ENCODE measurements around the gene PRKCB.

PRKCB gene

GRCh38 chr16:24053099-24053946 lies 217.5 kb downstream of the PRKCB start:
- Histone ChIP-seq H3K4me3 (ENCODE audit: low read length) (no peak overlapping the region), H3K27me3 (ENCODE audit: insufficient read depth, low read length) (no peaks in the 10 kb centered on the region), H3K9me3 (ENCODE audit: low read length) (no peaks in the 10 kb centered on the region), H3K36me3 (ENCODE audit: insufficient read depth, low read length) (no peaks in the 10 kb centered on the region), H2AFZ (ENCODE audit: low read depth, low read length) (no peak overlapping the region), H3K4me1 (ENCODE audit: insufficient read depth, low read length) (peaks cover 18% of the 10 kb centered on the region)

GRCh38 chr16:24054741-24055491 lies 219.1 kb downstream of the PRKCB start:
- Histone ChIP-seq H3K4me1 (ENCODE audit: insufficient read depth, low read length) (peaks cover 18% of the 10 kb centered on the region), H3K4me3 (ENCODE audit: low read length) (peak overlapping the region; percentile 14), H3K9me3 (ENCODE audit: low read length) (no peaks in the 10 kb centered on the region), H3K36me3 (ENCODE audit: insufficient read depth, low read length) (no peaks in the 10 kb centered on the region), H2AFZ (ENCODE audit: low read depth, low read length) (peak overlapping the region; percentile 7), H3K27me3 (ENCODE audit: insufficient read depth, low read length) (no peaks in the 10 kb centered on the region)

- H3K27me3 ChIP-seq (ENCODE audit: insufficient read depth, low read length) = no peaks in the 10 kb centered on the region
- H3K9me3 ChIP-seq (ENCODE audit: low read length) = no peaks in the 10 kb centered on the region
- H3K4me1 ChIP-seq (ENCODE audit: insufficient read depth, low read length) = no peaks in the 10 kb centered on the region
- no peaks in the 10 kb centered on the region for H3K36me3 ChIP-seq (ENCODE audit: insufficient read depth, low read length)
- H2AFZ ChIP-seq (ENCODE audit: low read depth, low read length) = no peak overlapping the region
- no peak overlapping the region for H3K4me3 ChIP-seq (ENCODE audit: low read length)
These were observed 226.6 kb downstream of the PRKCB start for GRCh38 chr16:24062270-24062817.

DNA sequence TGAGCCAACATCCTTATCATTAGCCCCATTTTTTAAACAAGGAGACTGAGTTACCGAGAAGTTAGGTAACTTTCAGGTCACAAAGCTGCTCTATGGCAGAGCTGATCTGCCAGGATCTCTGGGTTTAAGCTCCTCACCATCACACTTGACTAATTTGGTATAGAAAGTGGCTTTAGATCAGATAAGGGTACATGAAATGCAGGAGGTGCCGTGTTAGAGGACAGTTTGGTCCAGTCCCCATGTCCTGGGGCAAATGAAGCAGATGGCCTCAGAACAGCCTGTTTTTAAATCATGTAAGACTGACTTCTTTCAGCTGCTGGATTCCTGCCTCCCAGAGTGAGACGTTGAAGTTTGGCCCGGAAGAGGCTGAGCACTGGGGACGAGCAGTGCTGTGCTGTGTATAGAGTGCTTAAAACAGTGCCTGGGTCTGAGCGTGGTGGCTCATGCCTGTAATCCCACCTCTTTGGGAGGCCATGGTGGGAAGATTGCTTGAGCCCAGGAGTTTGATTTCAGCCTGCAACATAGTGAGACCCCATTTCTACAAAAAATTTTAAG lies 233.3 kb downstream of the PRKCB start:
- H3K36me3 ChIP-seq (ENCODE audit: insufficient read depth, low read length) = no peaks in the 10 kb centered on the region
- no peak overlapping the region for H2AFZ ChIP-seq (ENCODE audit: low read depth, low read length)
- no peaks in the 10 kb centered on the region for H3K27me3 ChIP-seq (ENCODE audit: insufficient read depth, low read length)
- H3K9me3 ChIP-seq (ENCODE audit: low read length) = no peaks in the 10 kb centered on the region
- no peaks in the 10 kb centered on the region for H3K4me1 ChIP-seq (ENCODE audit: insufficient read depth, low read length)
- no peak overlapping the region for H3K4me3 ChIP-seq (ENCODE audit: low read length)

- Histone ChIP-seq H3K36me3 (ENCODE audit: insufficient read depth, low read length) (no peaks in the 10 kb centered on the region), H3K9me3 (ENCODE audit: low read length) (no peaks in the 10 kb centered on the region), H3K27me3 (ENCODE audit: insufficient read depth, low read length) (no peaks in the 10 kb centered on the region), H3K4me3 (ENCODE audit: low read length) (no peak overlapping the region), H3K4me1 (ENCODE audit: insufficient read depth, low read length) (no peaks in the 10 kb centered on the region), H2AFZ (ENCODE audit: low read depth, low read length) (no peak overlapping the region)
These were observed 235.1 kb downstream of the PRKCB start for GRCh38 chr16:24070851-24071250.

- Histone ChIP-seq H3K4me1 (ENCODE audit: insufficient read depth, low read length) (no peaks in the 10 kb centered on the region), H3K36me3 (ENCODE audit: insufficient read depth, low read length) (no peaks in the 10 kb centered on the region), H3K4me3 (ENCODE audit: low read length) (no peak overlapping the region), H2AFZ (ENCODE audit: low read depth, low read length) (no peak overlapping the region), H3K27me3 (ENCODE audit: insufficient read depth, low read length) (no peaks in the 10 kb centered on the region), H3K9me3 (ENCODE audit: low read length) (no peaks in the 10 kb centered on the region)
These were observed 236.0 kb downstream of the PRKCB start for GRCh38 chr16:24071666-24072360.

- Histone ChIP-seq H3K9me3 (ENCODE audit: low read length) (no peaks in the 10 kb centered on the region), H2AFZ (ENCODE audit: low read depth, low read length) (no peak overlapping the region), H3K4me3 (ENCODE audit: low read length) (no peak overlapping the region), H3K27me3 (ENCODE audit: insufficient read depth, low read length) (no peaks in the 10 kb centered on the region), H3K4me1 (ENCODE audit: insufficient read depth, low read length) (no peaks in the 10 kb centered on the region), H3K36me3 (ENCODE audit: insufficient read depth, low read length) (no peaks in the 10 kb centered on the region)
These were observed 237.5 kb downstream of the PRKCB start for GRCh38 chr16:24073321-24073720.

DNA sequence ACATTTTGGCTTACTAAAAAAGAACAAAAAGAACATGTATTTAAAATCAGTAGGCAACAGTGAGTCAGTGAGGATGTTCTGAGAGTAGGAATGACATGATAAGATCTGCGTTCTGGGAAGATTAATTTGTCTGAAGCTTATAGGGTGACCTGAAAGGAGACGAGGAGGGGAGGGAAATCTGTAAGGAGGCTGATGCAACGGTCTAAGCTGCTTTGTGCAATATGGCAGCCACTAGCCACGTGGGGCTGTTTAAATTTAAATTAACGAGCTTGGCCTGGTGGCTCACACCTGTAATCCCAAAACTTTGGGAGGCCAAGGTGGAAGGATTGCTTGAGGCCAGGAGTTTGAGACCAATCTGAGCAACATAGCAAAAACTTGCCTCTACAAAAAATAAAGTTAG lies 238.8 kb downstream of the PRKCB start:
- no peak overlapping the region for H3K4me3 ChIP-seq (ENCODE audit: low read length)
- no peak overlapping the region for H2AFZ ChIP-seq (ENCODE audit: low read depth, low read length)
- no peaks in the 10 kb centered on the region for H3K4me1 ChIP-seq (ENCODE audit: insufficient read depth, low read length)
- H3K36me3 ChIP-seq (ENCODE audit: insufficient read depth, low read length) = no peaks in the 10 kb centered on the region
- no peaks in the 10 kb centered on the region for H3K9me3 ChIP-seq (ENCODE audit: low read length)
- H3K27me3 ChIP-seq (ENCODE audit: insufficient read depth, low read length) = no peaks in the 10 kb centered on the region

DNA sequence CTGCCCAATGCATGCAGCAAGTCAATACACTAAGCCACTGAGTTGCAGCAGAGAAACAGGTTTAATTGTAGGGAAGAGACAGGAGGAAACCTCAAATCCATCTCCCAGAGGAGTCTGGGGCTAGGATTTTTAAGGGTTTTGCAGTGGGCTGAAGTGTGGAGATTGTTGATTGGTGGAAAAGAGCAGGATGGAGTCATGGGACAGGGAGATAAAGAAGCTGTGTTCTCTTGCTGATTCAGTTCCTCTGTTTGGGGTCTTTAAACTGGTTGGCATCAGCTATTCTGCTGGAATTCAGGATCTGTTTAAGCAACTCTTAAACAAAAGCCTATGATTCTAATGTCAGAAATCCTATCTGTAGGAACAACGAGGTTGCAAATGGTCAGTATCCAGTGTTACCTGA lies 239.5 kb downstream of the PRKCB start:
- no peaks in the 10 kb centered on the region for H3K4me1 ChIP-seq (ENCODE audit: insufficient read depth, low read length)

DNA sequence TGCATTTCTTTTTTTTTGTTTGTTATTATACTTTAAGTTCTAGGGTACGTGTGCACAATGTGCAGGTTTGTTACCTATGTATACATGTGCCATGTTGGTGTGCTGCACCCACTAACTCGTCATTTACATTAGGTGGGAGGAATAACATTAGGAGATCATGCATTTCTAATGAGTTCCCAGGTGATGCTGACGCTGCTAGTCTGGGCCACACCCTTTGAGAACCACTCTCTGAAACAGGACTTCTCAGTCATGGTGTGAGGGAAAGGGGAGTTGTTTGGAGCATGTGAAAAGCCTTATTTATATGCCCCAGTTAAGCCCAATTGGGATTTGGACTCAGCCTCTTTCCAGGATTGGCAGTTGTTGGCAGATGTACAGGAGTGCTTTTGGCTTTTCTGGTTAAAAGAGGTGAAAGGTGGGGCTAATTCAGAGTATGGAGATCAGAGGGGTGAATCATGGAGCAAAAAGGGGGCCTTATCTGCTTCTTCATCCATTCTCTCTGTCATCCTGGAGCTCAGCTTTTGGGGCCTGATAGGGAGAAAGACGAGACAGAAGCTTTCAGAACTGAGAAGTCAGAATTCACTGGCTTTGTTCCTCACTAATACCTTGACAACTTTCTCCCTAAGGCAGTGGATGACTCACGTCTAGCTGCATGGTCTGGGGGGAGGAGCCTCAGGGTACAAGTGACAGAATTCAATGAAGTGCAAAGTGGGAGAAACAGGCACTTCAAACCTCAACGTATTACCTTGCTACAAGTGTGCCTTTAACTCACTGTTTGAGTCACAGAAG lies 240.3 kb downstream of the PRKCB start:
- Histone ChIP-seq H3K9me3 (ENCODE audit: low read length) (no peaks in the 10 kb centered on the region), H3K27me3 (ENCODE audit: insufficient read depth, low read length) (no peaks in the 10 kb centered on the region), H3K36me3 (ENCODE audit: insufficient read depth, low read length) (no peaks in the 10 kb centered on the region), H3K4me3 (ENCODE audit: low read length) (no peak overlapping the region), H2AFZ (ENCODE audit: low read depth, low read length) (no peak overlapping the region), H3K4me1 (ENCODE audit: insufficient read depth, low read length) (no peaks in the 10 kb centered on the region)

More for the DNA sequence above, 239.5 kb downstream of the PRKCB start:
- H3K36me3 ChIP-seq (ENCODE audit: insufficient read depth, low read length) = no peaks in the 10 kb centered on the region
- H3K27me3 ChIP-seq (ENCODE audit: insufficient read depth, low read length) = no peaks in the 10 kb centered on the region
- H2AFZ ChIP-seq (ENCODE audit: low read depth, low read length) = no peak overlapping the region
- H3K9me3 ChIP-seq (ENCODE audit: low read length) = no peaks in the 10 kb centered on the region
- H3K4me3 ChIP-seq (ENCODE audit: low read length) = no peak overlapping the region

- no peak overlapping the region for H2AFZ ChIP-seq (ENCODE audit: low read depth, low read length)
- no peaks in the 10 kb centered on the region for H3K36me3 ChIP-seq (ENCODE audit: insufficient read depth, low read length)
- H3K9me3 ChIP-seq (ENCODE audit: low read length) = no peaks in the 10 kb centered on the region
- no peaks in the 10 kb centered on the region for H3K4me1 ChIP-seq (ENCODE audit: insufficient read depth, low read length)
- no peak overlapping the region for H3K4me3 ChIP-seq (ENCODE audit: low read length)
- H3K27me3 ChIP-seq (ENCODE audit: insufficient read depth, low read length) = no peaks in the 10 kb centered on the region
These were observed 241.5 kb downstream of the PRKCB start for GRCh38 chr16:24077292-24077691.

- no peak overlapping the region for H2AFZ ChIP-seq (ENCODE audit: low read depth, low read length)
- H3K4me1 ChIP-seq (ENCODE audit: insufficient read depth, low read length) = no peaks in the 10 kb centered on the region
- no peaks in the 10 kb centered on the region for H3K36me3 ChIP-seq (ENCODE audit: insufficient read depth, low read length)
- H3K4me3 ChIP-seq (ENCODE audit: low read length) = no peak overlapping the region
- no peaks in the 10 kb centered on the region for H3K27me3 ChIP-seq (ENCODE audit: insufficient read depth, low read length)
- no peaks in the 10 kb centered on the region for H3K9me3 ChIP-seq (ENCODE audit: low read length)
These were observed 242.2 kb downstream of the PRKCB start for GRCh38 chr16:24077966-24078365.
